ENCODE measurements around the gene BRAF.

DNA sequence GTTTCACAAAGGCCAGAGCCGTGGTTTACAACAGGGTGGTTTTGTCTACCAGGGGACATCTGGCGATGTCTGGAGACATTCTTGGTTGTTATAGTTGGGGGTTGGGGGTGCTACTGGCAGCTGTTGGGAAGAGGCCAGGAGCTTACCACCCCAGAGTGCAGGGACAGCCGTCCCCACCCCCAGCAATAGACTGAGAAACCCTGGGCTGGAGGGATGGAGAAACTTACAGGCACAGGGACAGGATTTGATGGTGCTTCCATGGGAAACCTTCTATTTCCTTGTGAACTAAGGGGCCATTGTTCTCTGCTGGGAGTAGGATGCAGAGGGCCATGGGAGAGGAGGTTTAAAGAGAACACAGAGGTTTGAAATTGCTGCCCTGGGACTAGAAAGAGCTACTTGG, 241.1 kb downstream of the BRAF start:
- TF ChIP-seq, protein P1, sequence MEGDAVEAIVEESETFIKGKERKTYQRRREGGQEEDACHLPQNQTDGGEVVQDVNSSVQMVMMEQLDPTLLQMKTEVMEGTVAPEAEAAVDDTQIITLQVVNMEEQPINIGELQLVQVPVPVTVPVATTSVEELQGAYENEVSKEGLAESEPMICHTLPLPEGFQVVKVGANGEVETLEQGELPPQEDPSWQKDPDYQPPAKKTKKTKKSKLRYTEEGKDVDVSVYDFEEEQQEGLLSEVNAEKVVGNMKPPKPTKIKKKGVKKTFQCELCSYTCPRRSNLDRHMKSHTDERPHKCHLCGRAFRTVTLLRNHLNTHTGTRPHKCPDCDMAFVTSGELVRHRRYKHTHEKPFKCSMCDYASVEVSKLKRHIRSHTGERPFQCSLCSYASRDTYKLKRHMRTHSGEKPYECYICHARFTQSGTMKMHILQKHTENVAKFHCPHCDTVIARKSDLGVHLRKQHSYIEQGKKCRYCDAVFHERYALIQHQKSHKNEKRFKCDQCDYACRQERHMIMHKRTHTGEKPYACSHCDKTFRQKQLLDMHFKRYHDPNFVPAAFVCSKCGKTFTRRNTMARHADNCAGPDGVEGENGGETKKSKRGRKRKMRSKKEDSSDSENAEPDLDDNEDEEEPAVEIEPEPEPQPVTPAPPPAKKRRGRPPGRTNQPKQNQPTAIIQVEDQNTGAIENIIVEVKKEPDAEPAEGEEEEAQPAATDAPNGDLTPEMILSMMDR (IDR thresholded peaks at IDR 0.05), result no peak
- TF ChIP-seq POLR2AphosphoS5 (IDR thresholded peaks at IDR 0.05; ENCODE audit: insufficient read depth in 1 of 2, low read depth in 1 of 2), result no peak
